ENCODE measurements around the gene ABCA2.

DNA sequence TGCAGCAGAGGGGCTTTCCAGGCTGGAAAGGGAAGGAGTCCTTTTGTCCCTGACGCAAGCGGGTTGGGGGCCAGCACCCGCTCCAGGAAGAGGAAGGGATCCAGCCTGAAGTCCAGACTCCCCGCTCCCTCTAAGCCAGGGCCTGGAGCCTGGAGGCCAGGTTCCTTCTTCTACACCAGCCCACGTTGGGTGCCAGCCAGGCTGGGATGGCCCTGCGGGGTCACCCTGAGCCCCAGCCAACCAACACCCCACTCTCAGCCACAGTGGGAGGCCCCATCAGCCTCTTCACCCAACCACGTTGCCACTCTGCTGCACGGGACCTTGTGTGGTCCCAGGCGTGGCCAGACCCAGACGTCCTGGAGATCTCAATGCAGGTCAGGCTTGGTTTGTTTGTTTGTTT is 4.8 kb upstream of the ABCA2 start:
- TF ChIP-seq, protein P1, sequence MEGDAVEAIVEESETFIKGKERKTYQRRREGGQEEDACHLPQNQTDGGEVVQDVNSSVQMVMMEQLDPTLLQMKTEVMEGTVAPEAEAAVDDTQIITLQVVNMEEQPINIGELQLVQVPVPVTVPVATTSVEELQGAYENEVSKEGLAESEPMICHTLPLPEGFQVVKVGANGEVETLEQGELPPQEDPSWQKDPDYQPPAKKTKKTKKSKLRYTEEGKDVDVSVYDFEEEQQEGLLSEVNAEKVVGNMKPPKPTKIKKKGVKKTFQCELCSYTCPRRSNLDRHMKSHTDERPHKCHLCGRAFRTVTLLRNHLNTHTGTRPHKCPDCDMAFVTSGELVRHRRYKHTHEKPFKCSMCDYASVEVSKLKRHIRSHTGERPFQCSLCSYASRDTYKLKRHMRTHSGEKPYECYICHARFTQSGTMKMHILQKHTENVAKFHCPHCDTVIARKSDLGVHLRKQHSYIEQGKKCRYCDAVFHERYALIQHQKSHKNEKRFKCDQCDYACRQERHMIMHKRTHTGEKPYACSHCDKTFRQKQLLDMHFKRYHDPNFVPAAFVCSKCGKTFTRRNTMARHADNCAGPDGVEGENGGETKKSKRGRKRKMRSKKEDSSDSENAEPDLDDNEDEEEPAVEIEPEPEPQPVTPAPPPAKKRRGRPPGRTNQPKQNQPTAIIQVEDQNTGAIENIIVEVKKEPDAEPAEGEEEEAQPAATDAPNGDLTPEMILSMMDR (conservative IDR thresholded peaks at IDR 0.05; ENCODE audit: low read length), result no peak
- TF ChIP-seq EZH2phosphoT487 (IDR thresholded peaks at IDR 0.05; ENCODE audit: borderline replicate concordance), result no peak
